RKO (cell line): Measurements from ENCODE around the gene S100PBP.

ENCODE experiments used
- DNase-seq: peaks from one replicate; pipeline ENCODE4 v3.0.0-alpha.2; 2016; ENCODE audit warnings: low spot score

S100PBP gene

GRCh38 chr1:32888134-32888533 lies 70.7 kb downstream of the S100PBP start:
- no peak for DNase-seq

GRCh38 chr1:32888677-32889420 lies 71.4 kb downstream of the S100PBP start:
- no peak for DNase-seq

- peak; percentile 51 for DNase-seq
Observed at GRCh38 chr1:32889731-32890278, 72.4 kb downstream of the S100PBP start.

- DNase-seq: no peak
Observed at GRCh38 chr1:32890516-32891240, 73.2 kb downstream of the S100PBP start.

- DNase-seq: no peak
Observed at GRCh38 chr1:32891241-32891570, 73.8 kb downstream of the S100PBP start.

GRCh38 chr1:32891630-32892029 lies 74.2 kb downstream of the S100PBP start:
- DNase-seq: no peak

GRCh38 chr1:32892368-32893197 lies 75.1 kb downstream of the S100PBP start:
- no peak for DNase-seq

- no peak for DNase-seq
Observed at GRCh38 chr1:32893198-32894018, 76.0 kb downstream of the S100PBP start.

- DNase-seq: no peak
Observed at GRCh38 chr1:32894019-32894600, 76.7 kb downstream of the S100PBP start.

GRCh38 chr1:32894681-32895080 lies 77.2 kb downstream of the S100PBP start:
- DNase-seq: no peak

GRCh38 chr1:32895325-32896215 lies 78.1 kb downstream of the S100PBP start:
- DNase-seq: no peak

- DNase-seq: no peak
Observed at GRCh38 chr1:32896451-32896850, 79.0 kb downstream of the S100PBP start.

- DNase-seq: no peak
Observed at GRCh38 chr1:32897082-32898049, 79.9 kb downstream of the S100PBP start.

GRCh38 chr1:32898056-32898455 lies 80.6 kb downstream of the S100PBP start:
- no peak for DNase-seq

- no peak for DNase-seq
Observed at GRCh38 chr1:32898958-32899357, 81.5 kb downstream of the S100PBP start.

- no peak for DNase-seq
Observed at GRCh38 chr1:32899586-32900296, 82.3 kb downstream of the S100PBP start.

- DNase-seq: peak; percentile 21
Observed at GRCh38 chr1:32900371-32900955, 83.0 kb downstream of the S100PBP start.
